ENCODE results near the gene MOB1A. TPM values are rescaled to one million over a fixed set of nuclear protein-coding genes. Genes with fewer than 3 reads are reported as not detected.

The MOB1A gene
- total RNA-seq (2022; extraction: Qiagen RNA extraction; ENCODE audit: low read depth), result 71.1 to 103 TPM (median 89.9 TPM) in 5 replicates

DNA sequence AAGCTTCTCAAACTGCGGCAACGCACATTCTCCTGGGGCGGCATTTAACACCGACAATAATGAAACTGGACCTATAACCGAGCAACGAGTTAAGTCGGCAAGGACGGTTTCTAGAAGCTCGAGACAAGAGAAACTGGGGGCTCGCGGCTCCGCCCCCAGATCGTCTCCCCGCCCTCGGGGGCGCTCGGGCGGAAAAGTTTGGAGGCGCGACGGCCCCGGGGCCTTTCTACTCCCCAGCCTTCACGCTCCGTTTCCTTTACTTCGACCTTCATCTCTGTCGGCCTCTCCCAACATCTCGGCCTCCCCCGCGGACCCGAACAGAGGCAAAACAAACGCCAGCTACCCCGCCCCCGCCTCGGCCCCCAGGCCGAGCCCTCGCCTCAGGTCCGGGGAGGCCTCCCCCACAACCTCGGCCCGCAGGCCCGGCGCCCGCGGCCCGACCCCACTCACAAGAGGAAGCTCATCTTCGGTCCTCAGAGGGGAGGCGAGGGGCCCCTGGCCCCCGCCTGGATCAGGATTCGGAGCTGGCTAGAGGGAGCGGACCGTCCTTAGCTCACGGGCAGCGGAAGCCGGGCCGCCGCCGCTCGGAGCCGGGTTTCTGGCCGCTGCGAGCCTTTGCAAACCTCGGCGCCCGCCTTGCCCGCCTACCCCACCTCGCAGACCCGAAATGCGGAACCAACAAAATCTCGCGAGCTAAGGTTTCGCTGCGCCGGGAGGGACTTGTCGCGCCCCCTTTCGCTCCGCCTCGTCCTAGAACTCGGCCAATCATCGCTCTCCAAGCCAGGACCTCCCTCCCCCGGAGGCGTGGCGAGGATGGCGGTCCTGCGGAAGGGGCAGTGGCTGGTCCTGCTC is at the start of gene MOB1A:
Gene MOB1A (minus strand): TSS at position 669 of the 852 bp plus-strand sequence. CDS start 205 bp downstream, at position 464.

DNA sequence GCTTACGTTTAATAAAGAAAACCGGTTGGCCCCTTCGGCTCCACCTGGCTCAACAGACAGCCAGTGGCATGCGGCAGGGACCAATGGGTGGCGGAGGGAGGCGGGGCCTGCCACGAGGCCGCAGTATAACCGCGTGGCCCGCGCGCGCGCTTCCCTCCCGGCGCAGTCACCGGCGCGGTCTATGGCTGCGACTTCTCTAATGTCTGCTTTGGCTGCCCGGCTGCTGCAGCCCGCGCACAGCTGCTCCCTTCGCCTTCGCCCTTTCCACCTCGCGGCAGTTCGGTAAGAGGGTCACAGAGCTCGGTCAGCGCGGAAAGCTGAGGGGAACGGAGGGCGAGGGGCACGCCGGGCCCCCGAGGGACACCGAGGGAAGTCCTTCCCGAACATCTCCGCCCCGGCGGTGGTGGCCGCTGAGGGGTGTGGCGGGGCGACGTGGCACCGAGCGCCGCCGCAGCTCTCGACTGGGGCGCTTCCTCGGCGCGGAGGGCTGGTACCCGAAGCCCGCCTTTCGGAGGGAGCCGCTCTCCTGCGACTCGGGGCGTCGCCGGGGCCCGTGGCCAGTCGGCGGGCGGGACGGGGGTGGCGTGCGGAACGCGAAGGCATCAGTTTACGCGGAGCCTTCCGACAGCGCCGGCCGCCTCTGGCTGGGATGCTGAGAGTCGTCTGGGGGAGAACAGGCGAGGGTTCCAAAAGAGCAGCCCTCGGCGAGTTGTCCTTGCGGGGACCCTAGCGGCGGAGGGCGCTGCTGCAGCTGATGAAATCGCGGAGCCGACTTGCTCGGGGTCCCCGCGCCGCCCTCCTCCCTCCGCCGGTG is 20.0 kb upstream of the MOB1A start, which contains the start of gene MTHFD2:
Gene MTHFD2 (plus strand): TSS at position 155 of the 814 bp plus-strand sequence. CDS start 27 bp downstream, at position 182.

DNA sequence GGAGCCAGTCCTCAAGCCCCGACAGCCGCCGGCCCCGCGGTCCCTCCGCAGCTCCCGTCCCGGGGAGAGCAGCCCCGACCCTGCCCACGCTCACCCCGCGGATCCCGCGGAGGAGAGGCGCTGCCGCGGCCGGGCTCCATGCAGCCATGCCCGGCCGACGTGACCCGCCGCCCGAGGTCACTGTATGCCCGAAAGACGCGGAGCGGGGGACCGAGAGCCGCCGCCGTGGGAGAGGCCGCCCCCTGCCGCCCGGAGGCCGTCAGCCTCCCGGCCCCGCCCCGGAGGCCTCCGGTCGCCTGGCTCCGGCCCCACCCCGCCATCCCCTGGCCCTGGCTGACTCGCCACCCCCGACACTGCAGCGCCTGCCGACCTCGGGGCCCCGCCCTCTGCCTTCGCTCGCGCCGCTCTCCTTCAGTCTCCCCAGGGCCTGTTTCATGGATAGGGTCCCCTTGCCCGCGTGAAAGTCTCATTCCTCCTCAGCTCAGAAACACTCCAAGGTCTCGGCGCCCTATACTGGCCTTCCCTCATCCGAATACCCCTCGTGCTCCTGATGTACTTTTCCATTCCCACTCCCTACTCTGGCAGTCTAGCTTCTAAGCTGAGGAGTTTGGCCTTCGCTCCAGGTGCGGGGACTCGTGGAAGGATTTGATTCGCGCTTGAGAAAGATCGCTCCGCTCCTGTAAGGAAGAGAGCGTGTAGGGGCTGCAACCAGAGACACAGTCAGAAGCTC is 30.8 kb downstream of the MOB1A start, which contains the start of gene BOLA3:
Gene BOLA3 (minus strand): TSS at position 186 of the 730 bp plus-strand sequence. CDS start 38 bp downstream, at position 148.

Other genes with a start within 250 kb of the MOB1A start
- 7.1 to 8.4 TPM (median 7.7 TPM) in 5 replicates for gene TET3, start 194.0 kb downstream of the MOB1A start, total RNA-seq (2022; extraction: Qiagen RNA extraction; ENCODE audit: low read depth)
- 121 to 158 TPM (median 132 TPM) in 5 replicates for gene BOLA3, start 31.0 kb downstream of the MOB1A start, total RNA-seq (2022; extraction: Qiagen RNA extraction; ENCODE audit: low read depth)
- 157 to 182 TPM (median 167 TPM) in 5 replicates for gene MTHFD2, start 19.7 kb upstream of the MOB1A start, total RNA-seq (2022; extraction: Qiagen RNA extraction; ENCODE audit: low read depth)
- 0.18 to 0.41 TPM (median 0.28 TPM) in 5 replicates for gene SLC4A5, start 164.5 kb upstream of the MOB1A start, total RNA-seq (2022; extraction: Qiagen RNA extraction; ENCODE audit: low read depth)
- 111 to 159 TPM (median 138 TPM) in 5 replicates for gene DCTN1, start 201.4 kb upstream of the MOB1A start, total RNA-seq (2022; extraction: Qiagen RNA extraction; ENCODE audit: low read depth)
- 3.2 to 4.4 TPM (median 3.2 TPM) in 5 replicates for gene C2orf81, start 242.7 kb upstream of the MOB1A start, total RNA-seq (2022; extraction: Qiagen RNA extraction; ENCODE audit: low read depth)
- gene WDR54, start 242.9 kb upstream of the MOB1A start, total RNA-seq (2022; extraction: Qiagen RNA extraction; ENCODE audit: low read depth), result 77.2 to 88.4 TPM (median 80.7 TPM) in 5 replicates

Measured in A549 treated with DMSO at 1 μM for 4 hours (cell line).